HEK293 (cell line): ENCODE results near the gene MEGF8.

Source experiments
- CTCF ChIA-PET: fragments of 350-600 bp; formaldehyde crosslinking; extraction: SDS; loops from one replicate; lab custom pipeline; 2021; ENCODE audit warnings: antibody characterized with exemption; lab: Yijun Ruan, JAX
- POLR2A ChIA-PET: fragments of 300-600 bp; formaldehyde crosslinking; extraction: SDS; loops from one replicate; lab custom pipeline; 2020; ENCODE audit warnings: antibody characterized with exemption, inconsistent platforms; lab: Yijun Ruan, JAX
- H3K27ac ChIP-seq: fragments of 200-500 bp; sonication (Bioruptor generic); 2 replicates; pipeline ENCODE4 v1.5.1; 2014; ENCODE audit warnings: low read depth, low read length, control low read depth, inconsistent platforms; ENCODE audit errors: extremely low read depth
- H3K36me3 ChIP-seq, 2 experiments: fragments of 200-500 bp in 1 of 2; sonication (Bioruptor generic) in 1 of 2; 1 replicate in 1 of 2; 2 replicates in 1 of 2; pipeline ENCODE4 v1.5.1; 2014 to 2017; ENCODE audit warnings: inconsistent platforms in 2 of 2, low read length in 2 of 2; ENCODE audit not compliant: control insufficient read depth in 2 of 2, insufficient read depth in 1 of 2
- H3K4me1 ChIP-seq: fragments of 200-500 bp; sonication (Bioruptor generic); 2 replicates; pipeline ENCODE4 v1.5.1; 2014; ENCODE audit warnings: mild to moderate bottlenecking, low read length, inconsistent platforms; ENCODE audit not compliant: control insufficient read depth, insufficient read depth
- H3K4me3 ChIP-seq: 2 replicates; pipeline ENCODE4 v1.5.1; 2011; ENCODE audit warnings: low read depth, mild to moderate bottlenecking, control low read depth, low read length, moderate library complexity
- H3K9me3 ChIP-seq: fragments of 200-500 bp; sonication (Bioruptor generic); 2 replicates; pipeline ENCODE4 v1.5.1; 2014; ENCODE audit warnings: low read depth, low read length, inconsistent platforms; ENCODE audit not compliant: control insufficient read depth, insufficient read depth
- ATF2 ChIP-seq: fragments of 450-650 bp; formaldehyde crosslinking; IDR thresholded peaks from 2 replicates; pipeline ENCODE4 v1.5.1; 2016; ENCODE audit warnings: missing biosample characterization, missing genetic modification characterization, low read depth
- BCL11B ChIP-seq: fragments of 450-650 bp; formaldehyde crosslinking; IDR thresholded peaks from 2 replicates; pipeline ENCODE4 v1.5.1; 2016; ENCODE audit warnings: low read depth, missing biosample characterization, missing genetic modification characterization
- EGR2 ChIP-seq: fragments of 450-650 bp; formaldehyde crosslinking; IDR thresholded peaks from 2 replicates; pipeline ENCODE4 v1.5.1; 2016; ENCODE audit warnings: low read depth, missing biosample characterization, missing genetic modification characterization
- GFI1B ChIP-seq: fragments of 450-650 bp; formaldehyde crosslinking; IDR thresholded peaks from 2 replicates; pipeline ENCODE4 v1.5.1; 2016; ENCODE audit warnings: missing biosample characterization, missing genetic modification characterization
- OSR2 ChIP-seq: fragments of 450-650 bp; formaldehyde crosslinking; IDR thresholded peaks from 2 replicates; pipeline ENCODE4 v1.5.1; 2016; ENCODE audit warnings: missing biosample characterization, missing genetic modification characterization
- PRDM1 ChIP-seq: fragments of 450-650 bp; formaldehyde crosslinking; IDR thresholded peaks from 2 replicates; pipeline ENCODE4; 2016; ENCODE audit warnings: missing biosample characterization, missing genetic modification characterization
- REPIN1 ChIP-seq: fragments of 450-650 bp; formaldehyde crosslinking; IDR thresholded peaks from 2 replicates; pipeline ENCODE4 v1.5.1; 2017; ENCODE audit warnings: missing biosample characterization, missing genetic modification characterization, low read depth
- ZBTB1 ChIP-seq: fragments of 450-650 bp; formaldehyde crosslinking; IDR thresholded peaks from 2 replicates; pipeline ENCODE4 v1.5.1; 2016; ENCODE audit warnings: missing biosample characterization, missing genetic modification characterization
- ZBTB10 ChIP-seq: fragments of 450-650 bp; formaldehyde crosslinking; IDR thresholded peaks from 2 replicates; pipeline ENCODE4 v1.5.1; 2016; ENCODE audit warnings: missing biosample characterization, missing genetic modification characterization
- ZEB2 ChIP-seq: fragments of 450-650 bp; formaldehyde crosslinking; IDR thresholded peaks from 2 replicates; pipeline ENCODE4 v1.5.1; 2016; ENCODE audit warnings: missing biosample characterization, missing genetic modification characterization
- ZIC2 ChIP-seq: fragments of 450-650 bp; formaldehyde crosslinking; IDR thresholded peaks from 2 replicates; pipeline ENCODE4 v1.5.1; 2016; ENCODE audit warnings: missing biosample characterization, missing genetic modification characterization
- ZNF169 ChIP-seq: fragments of 450-650 bp; formaldehyde crosslinking; IDR thresholded peaks from 2 replicates; pipeline ENCODE4 v1.5.1; 2016; ENCODE audit warnings: missing biosample characterization, missing genetic modification characterization
- ZNF341 ChIP-seq: fragments of 450-650 bp; formaldehyde crosslinking; IDR thresholded peaks from 2 replicates; pipeline ENCODE4; 2016; ENCODE audit warnings: low read depth, missing biosample characterization, missing genetic modification characterization
- ZNF354C ChIP-seq: fragments of 450-650 bp; formaldehyde crosslinking; IDR thresholded peaks from 2 replicates; pipeline ENCODE4 v1.5.1; 2016; ENCODE audit warnings: missing biosample characterization, missing genetic modification characterization, low read depth, borderline replicate concordance
- ZNF394 ChIP-seq: fragments of 450-650 bp; formaldehyde crosslinking; IDR thresholded peaks from 2 replicates; pipeline ENCODE4 v1.5.1; 2016; ENCODE audit warnings: missing biosample characterization, missing genetic modification characterization, mild to moderate bottlenecking, moderate library complexity, borderline replicate concordance
- ZNF513 ChIP-seq: fragments of 450-650 bp; IDR thresholded peaks from 2 replicates; pipeline ENCODE4 v1.5.1; 2018; ENCODE audit warnings: missing biosample characterization, missing genetic modification characterization
- ZNF600 ChIP-seq: fragments of 450-650 bp; formaldehyde crosslinking; IDR thresholded peaks from 2 replicates; pipeline ENCODE4 v1.5.1; 2016; ENCODE audit warnings: missing biosample characterization, missing genetic modification characterization
- ZNF610 ChIP-seq: fragments of 450-650 bp; formaldehyde crosslinking; IDR thresholded peaks from 2 replicates; pipeline ENCODE4 v1.5.1; 2016; ENCODE audit warnings: missing biosample characterization, missing genetic modification characterization, borderline replicate concordance
- ZNF76 ChIP-seq: fragments of 450-650 bp; formaldehyde crosslinking; IDR thresholded peaks from 2 replicates; pipeline ENCODE4; 2016; ENCODE audit warnings: low read depth, missing biosample characterization, missing genetic modification characterization, borderline replicate concordance
- ZNF791 ChIP-seq: fragments of 450-650 bp; formaldehyde crosslinking; IDR thresholded peaks from 2 replicates; pipeline ENCODE4 v1.5.1; 2016; ENCODE audit warnings: missing biosample characterization, missing genetic modification characterization
- TF ChIP-seq, protein P1 (sequence below): fragments of 450-650 bp; formaldehyde crosslinking; conservative IDR thresholded peaks from 2 replicates; pipeline ENCODE4 v1.5.1; 2016; ENCODE audit warnings: low read depth, missing biosample characterization, missing genetic modification characterization
- TF ChIP-seq, protein P2 (sequence below): fragments of 450-650 bp; formaldehyde crosslinking; IDR thresholded peaks from 2 replicates; pipeline ENCODE4 v1.5.0; 2017; ENCODE audit warnings: missing biosample characterization, missing genetic modification characterization, borderline replicate concordance

The MEGF8 gene

DNA sequence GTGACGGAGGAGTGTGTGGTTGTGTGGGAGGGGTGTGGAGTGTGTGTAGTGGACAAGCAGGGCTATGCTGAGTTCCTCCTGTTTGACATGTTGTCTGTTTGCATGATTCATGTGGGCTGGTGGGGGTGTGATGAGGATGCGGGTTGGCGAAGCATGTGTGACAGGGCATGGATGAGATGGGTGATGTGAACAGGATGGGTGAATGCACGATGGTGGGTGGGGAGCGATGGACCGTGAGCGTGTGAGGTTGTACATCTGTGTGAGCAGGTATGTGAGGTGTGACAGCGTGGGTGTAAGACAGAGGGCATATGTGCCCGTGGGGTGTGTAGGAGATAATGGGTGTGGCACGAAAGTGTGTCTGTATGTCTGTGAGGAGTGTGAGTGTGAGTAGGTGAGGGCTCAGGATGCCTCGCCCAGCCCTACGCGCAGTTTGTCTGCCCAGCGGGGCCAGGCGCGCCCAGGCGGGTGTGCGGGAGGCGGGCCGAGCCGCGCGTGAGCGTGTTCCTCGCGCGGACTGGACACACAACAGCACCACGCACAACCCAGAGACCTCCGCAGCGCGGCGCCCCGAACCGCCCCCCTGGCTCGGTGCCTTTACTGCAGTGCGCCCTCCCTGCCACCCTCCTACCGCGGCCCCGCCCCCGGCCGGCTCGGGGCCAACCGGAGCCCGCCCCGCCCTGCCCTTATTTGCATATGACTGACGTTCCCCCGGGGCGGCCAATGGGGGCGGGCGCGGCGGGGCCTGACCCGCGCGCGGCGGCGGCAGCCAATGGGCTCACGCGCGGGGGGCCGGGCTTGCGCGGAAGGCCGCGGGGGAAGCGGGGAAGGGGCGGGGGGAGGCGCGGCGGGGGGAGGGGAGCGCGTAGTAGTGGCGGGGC is 42.0 kb upstream of the MEGF8 start:
- Histone ChIP-seq H3K36me3 (peaks cover 0 to 18% of the 10 kb centered on the region in 2 experiments; a peak in 1 of 3 replicates), H3K4me1 (peaks cover 51% of the 10 kb centered on the region), H3K9me3 (no peaks in the 10 kb centered on the region), H3K4me3 (peak overlapping the region; percentile 39), H3K27ac (peak overlapping the region; percentile 90)
- ChIA-PET CTCF (interaction anchor here (0.6 to 7.5 kb wide), 6 partner anchors 12 to 80 kb away, joined by 3 to 276 read pairs (median 3); partner anchors contain the start of gene GSK3A), POLR2A (interaction anchor here (1.0 to 12.3 kb wide), 3 partner anchors 19 to 55 kb away, joined by 3 to 242 read pairs (median 6); partner anchors contain the start of genes GSK3A, PAFAH1B3 and PRR19)
- TF ChIP-seq EGR2 (tag by site-specific recombination) (peak; percentile 100), ZEB2 (tag by site-specific recombination) (peak; percentile 90), ZNF513 (tag by site-specific recombination) (no peak), ATF2 (no peak), ZBTB1 (tag by site-specific recombination) (peak; percentile 22; the same call in 1 of the 2 replicates), OSR2 (tag by site-specific recombination) (peak; percentile 15; the same call in 1 of the 2 replicates), ZNF791 (tag by site-specific recombination) (peak; percentile 58), ZIC2 (peak; percentile 58), ZNF169 (tag by site-specific recombination) (peak; percentile 92), ZNF76 (tag by site-specific recombination) (peak; percentile 60), GFI1B (tag by site-specific recombination) (no peak), PRDM1 (peak; percentile 78), ZNF341 (tag by site-specific recombination) (peak; percentile 85), ZNF394 (no peak; the same call in 1 of the 2 replicates), BCL11B (peak; percentile 68), ZNF610 (tag by site-specific recombination) (0 out of 2 replicates have a peak, but pooled peaks have one; percentile 19), ZBTB10 (peak; percentile 96), REPIN1 (tag by site-specific recombination) (peak; percentile 4; the same call in 1 of the 2 replicates), ZNF600 (tag by site-specific recombination) (peak; percentile 99), ZNF354C (no peak)
- TF ChIP-seq, protein P1, sequence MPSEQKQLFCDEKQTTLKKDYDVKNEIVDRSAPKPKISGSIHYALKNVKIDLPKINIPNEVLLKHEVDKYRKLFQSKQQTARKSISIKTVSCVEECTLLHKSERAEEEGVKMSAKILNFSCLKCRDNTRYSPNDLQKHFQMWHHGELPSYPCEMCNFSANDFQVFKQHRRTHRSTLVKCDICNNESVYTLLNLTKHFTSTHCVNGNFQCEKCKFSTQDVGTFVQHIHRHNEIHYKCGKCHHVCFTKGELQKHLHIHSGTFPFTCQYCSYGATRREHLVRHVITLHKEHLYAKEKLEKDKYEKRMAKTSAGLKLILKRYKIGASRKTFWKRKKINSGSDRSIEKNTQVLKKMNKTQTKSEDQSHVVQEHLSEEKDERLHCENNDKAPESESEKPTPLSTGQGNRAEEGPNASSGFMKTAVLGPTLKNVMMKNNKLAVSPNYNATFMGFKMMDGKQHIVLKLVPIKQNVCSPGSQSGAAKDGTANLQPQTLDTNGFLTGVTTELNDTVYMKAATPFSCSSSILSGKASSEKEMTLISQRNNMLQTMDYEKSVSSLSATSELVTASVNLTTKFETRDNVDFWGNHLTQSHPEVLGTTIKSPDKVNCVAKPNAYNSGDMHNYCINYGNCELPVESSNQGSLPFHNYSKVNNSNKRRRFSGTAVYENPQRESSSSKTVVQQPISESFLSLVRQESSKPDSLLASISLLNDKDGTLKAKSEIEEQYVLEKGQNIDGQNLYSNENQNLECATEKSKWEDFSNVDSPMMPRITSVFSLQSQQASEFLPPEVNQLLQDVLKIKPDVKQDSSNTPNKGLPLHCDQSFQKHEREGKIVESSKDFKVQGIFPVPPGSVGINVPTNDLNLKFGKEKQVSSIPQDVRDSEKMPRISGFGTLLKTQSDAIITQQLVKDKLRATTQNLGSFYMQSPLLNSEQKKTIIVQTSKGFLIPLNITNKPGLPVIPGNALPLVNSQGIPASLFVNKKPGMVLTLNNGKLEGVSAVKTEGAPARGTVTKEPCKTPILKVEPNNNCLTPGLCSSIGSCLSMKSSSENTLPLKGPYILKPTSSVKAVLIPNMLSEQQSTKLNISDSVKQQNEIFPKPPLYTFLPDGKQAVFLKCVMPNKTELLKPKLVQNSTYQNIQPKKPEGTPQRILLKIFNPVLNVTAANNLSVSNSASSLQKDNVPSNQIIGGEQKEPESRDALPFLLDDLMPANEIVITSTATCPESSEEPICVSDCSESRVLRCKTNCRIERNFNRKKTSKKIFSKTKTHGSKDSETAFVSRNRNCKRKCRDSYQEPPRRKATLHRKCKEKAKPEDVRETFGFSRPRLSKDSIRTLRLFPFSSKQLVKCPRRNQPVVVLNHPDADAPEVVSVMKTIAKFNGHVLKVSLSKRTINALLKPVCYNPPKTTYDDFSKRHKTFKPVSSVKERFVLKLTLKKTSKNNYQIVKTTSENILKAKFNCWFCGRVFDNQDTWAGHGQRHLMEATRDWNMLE (tag by site-specific recombination) = no peak
- TF ChIP-seq, protein P2, sequence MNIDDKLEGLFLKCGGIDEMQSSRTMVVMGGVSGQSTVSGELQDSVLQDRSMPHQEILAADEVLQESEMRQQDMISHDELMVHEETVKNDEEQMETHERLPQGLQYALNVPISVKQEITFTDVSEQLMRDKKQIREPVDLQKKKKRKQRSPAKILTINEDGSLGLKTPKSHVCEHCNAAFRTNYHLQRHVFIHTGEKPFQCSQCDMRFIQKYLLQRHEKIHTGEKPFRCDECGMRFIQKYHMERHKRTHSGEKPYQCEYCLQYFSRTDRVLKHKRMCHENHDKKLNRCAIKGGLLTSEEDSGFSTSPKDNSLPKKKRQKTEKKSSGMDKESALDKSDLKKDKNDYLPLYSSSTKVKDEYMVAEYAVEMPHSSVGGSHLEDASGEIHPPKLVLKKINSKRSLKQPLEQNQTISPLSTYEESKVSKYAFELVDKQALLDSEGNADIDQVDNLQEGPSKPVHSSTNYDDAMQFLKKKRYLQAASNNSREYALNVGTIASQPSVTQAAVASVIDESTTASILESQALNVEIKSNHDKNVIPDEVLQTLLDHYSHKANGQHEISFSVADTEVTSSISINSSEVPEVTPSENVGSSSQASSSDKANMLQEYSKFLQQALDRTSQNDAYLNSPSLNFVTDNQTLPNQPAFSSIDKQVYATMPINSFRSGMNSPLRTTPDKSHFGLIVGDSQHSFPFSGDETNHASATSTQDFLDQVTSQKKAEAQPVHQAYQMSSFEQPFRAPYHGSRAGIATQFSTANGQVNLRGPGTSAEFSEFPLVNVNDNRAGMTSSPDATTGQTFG (tag by site-specific recombination) = peak; percentile 74; the same call in 1 of the 2 replicates
